Esophagus muscularis mucosa (tissue), 4 donors: ENCODE results near the gene AGAP1.

Experiments
- EP300 ChIP-seq: sonication (generic); formaldehyde crosslinking; IDR thresholded peaks from one replicate; pipeline ENCODE4 v1.6.1; 2017; ENCODE audit warnings: antibody characterized with exemption
- POLR2A ChIP-seq: fragments of 450-650 bp; IDR thresholded peaks from one replicate; pipeline ENCODE4 v1.6.1; 2017; ENCODE audit warnings: antibody characterized with exemption, moderate library complexity, mild to moderate bottlenecking, low read depth
- TF ChIP-seq, protein P1 (sequence below), 3 experiments: fragments of 200-600 bp in 2 of 3; fragments of 450-650 bp in 1 of 3; sonication (generic) in 2 of 3; IDR thresholded peaks; one replicate each; pipeline ENCODE4 v1.5.1; 2017 to 2019; ENCODE audit warnings: antibody characterized with exemption in 3 of 3, mild to moderate bottlenecking in 2 of 3, moderate library complexity in 1 of 3

DNA sequence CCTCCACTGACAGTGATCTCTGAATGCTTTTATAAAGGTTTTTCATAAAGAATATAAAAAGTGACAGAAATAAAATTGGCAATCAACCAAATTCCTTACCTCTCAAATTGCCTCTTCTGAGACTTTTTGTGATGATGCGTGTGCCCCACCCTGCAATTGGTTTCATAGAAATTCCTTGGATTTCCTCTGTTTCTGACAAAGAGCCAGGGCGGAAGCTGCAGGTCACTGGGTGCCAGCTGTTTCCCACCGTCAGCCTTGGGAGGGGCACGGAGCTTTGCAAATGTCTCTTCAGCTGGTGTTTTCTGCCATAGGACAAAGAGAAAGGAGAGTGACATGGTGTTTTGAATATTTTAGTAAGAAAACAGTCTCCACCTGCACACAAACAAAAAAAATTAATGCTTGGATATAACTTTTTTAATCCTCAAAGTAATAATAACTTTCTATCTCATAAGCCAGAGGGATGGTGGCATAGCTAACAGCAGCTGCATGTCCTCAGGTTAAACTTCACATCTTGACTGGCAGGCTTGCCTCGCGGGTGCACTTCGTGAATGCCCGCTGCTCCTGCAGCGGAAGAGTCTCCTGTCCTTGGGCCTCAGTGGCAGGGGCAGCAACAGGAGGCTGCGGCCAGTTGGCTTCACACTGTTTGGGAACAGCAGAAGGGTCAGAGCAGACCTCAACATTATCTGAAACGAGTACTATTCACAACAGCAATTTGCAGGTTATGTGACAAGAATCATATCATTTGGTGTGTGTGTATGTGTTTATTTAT, 24.7 kb downstream of the AGAP1 start:
- TF ChIP-seq EP300 (no peak), POLR2A (no peak)
- TF ChIP-seq, protein P1, sequence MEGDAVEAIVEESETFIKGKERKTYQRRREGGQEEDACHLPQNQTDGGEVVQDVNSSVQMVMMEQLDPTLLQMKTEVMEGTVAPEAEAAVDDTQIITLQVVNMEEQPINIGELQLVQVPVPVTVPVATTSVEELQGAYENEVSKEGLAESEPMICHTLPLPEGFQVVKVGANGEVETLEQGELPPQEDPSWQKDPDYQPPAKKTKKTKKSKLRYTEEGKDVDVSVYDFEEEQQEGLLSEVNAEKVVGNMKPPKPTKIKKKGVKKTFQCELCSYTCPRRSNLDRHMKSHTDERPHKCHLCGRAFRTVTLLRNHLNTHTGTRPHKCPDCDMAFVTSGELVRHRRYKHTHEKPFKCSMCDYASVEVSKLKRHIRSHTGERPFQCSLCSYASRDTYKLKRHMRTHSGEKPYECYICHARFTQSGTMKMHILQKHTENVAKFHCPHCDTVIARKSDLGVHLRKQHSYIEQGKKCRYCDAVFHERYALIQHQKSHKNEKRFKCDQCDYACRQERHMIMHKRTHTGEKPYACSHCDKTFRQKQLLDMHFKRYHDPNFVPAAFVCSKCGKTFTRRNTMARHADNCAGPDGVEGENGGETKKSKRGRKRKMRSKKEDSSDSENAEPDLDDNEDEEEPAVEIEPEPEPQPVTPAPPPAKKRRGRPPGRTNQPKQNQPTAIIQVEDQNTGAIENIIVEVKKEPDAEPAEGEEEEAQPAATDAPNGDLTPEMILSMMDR (IDR thresholded peaks at IDR 0.05): no peak
